BLaER1 treated with 17β-estradiol and CSF1 and Interleukin-3, amounts not matched to agents 10 nM and 100 nM (cell line): ENCODE data around the gene NT5M.

Source experiments
- H3K27ac ChIP-seq, 11 experiments: shearing (Covaris generic); formaldehyde crosslinking; 2 replicates each; pipeline ENCODE4 v1.8.1; 2022
- H3K27me3 ChIP-seq, 11 experiments: shearing (Covaris generic); formaldehyde crosslinking; 2 replicates each; pipeline ENCODE4 v1.8.1; 2022
- H3K36me3 ChIP-seq, 11 experiments: shearing (Covaris generic); formaldehyde crosslinking; 2 replicates each; pipeline ENCODE4 v1.8.1; 2022
- H3K4me1 ChIP-seq, 10 experiments: shearing (Covaris generic); formaldehyde crosslinking; 2 replicates each; pipeline ENCODE4 v1.8.1; 2022
- H3K4me2 ChIP-seq, 11 experiments: shearing (Covaris generic); formaldehyde crosslinking; 2 replicates each; pipeline ENCODE4 v1.8.1; 2022
- H3K4me3 ChIP-seq, 10 experiments: shearing (Covaris generic); formaldehyde crosslinking; 2 replicates each; pipeline ENCODE4 v1.8.1; 2022
- H3K9ac ChIP-seq, 11 experiments: shearing (Covaris generic); formaldehyde crosslinking; 2 replicates each; pipeline ENCODE4 v1.8.1; 2022
- H3K9me3 ChIP-seq, 11 experiments: shearing (Covaris generic); formaldehyde crosslinking; replicated peaks in 1 of 11; 2 replicates each; pipeline ENCODE4 v1.8.1; 2022
- H4K20me1 ChIP-seq, 11 experiments: shearing (Covaris generic); formaldehyde crosslinking; 2 replicates each; pipeline ENCODE4 v1.8.1; 2022
- Cebpa-rat ChIP-seq, 11 experiments: shearing (Covaris generic); IDR thresholded peaks; 2 replicates each; pipeline ENCODE4 v1.8.1; 2022

Gene NT5M

GRCh38 chr17:17372856-17373520 lies 69.8 kb downstream of the NT5M start:
- Histone ChIP-seq H3K9me3 (no peaks in the 10 kb centered on the region), H3K27me3 (no peaks in the 10 kb centered on the region), H3K4me2 (no peak overlapping the region), H3K36me3 (no peaks in the 10 kb centered on the region), H3K4me1 (peaks cover 0 to 6% (median 0%) of the 10 kb centered on the region in 10 experiments; a peak in 2 of 20 replicates), H4K20me1 (no peaks in the 10 kb centered on the region), H3K9ac (no peak overlapping the region), H3K27ac (no peak overlapping the region), H3K4me3 (no peak overlapping the region)
- no peak for TF ChIP-seq Cebpa-rat (IDR thresholded peaks at IDR 0.05)

- no peak for TF ChIP-seq Cebpa-rat (IDR thresholded peaks at IDR 0.05)
- Histone ChIP-seq H3K4me3 (no peak overlapping the region), H3K4me2 (no peak overlapping the region), H3K4me1 (peaks cover 0 to 22% (median 9%) of the 10 kb centered on the region in 10 experiments; a peak in 11 of 20 replicates), H3K9ac (no peak overlapping the region), H4K20me1 (no peaks in the 10 kb centered on the region), H3K36me3 (no peaks in the 10 kb centered on the region), H3K27ac (no peak overlapping the region), H3K9me3 (no peaks in the 10 kb centered on the region), H3K27me3 (no peaks in the 10 kb centered on the region)
Observed at GRCh38 chr17:17375841-17376240, 72.7 kb downstream of the NT5M start.

- Histone ChIP-seq H3K4me1 (peaks cover 0 to 27% (median 11%) of the 10 kb centered on the region in 10 experiments; a peak in 11 of 20 replicates), H3K36me3 (no peaks in the 10 kb centered on the region), H4K20me1 (no peaks in the 10 kb centered on the region), H3K4me2 (no peak overlapping the region), H3K27me3 (no peaks in the 10 kb centered on the region), H3K4me3 (no peak overlapping the region), H3K9me3 (no peaks in the 10 kb centered on the region), H3K27ac (no peak overlapping the region), H3K9ac (no peak overlapping the region)
- TF ChIP-seq Cebpa-rat (IDR thresholded peaks at IDR 0.05), result no peak
Observed at GRCh38 chr17:17376362-17376761, 73.2 kb downstream of the NT5M start.

- H3K27ac ChIP-seq, result no peak overlapping the region
- TF ChIP-seq Cebpa-rat (IDR thresholded peaks at IDR 0.05), result no peak
Observed at GRCh38 chr17:17377071-17377967, 74.1 kb downstream of the NT5M start.

GRCh38 chr17:17379197-17379991 lies 76.2 kb downstream of the NT5M start:
- Histone ChIP-seq H3K9ac (no peak overlapping the region), H3K36me3 (no peaks in the 10 kb centered on the region)

More at GRCh38 chr17:17377071-17377967, 74.1 kb downstream of the NT5M start:
- Histone ChIP-seq H3K27me3 (no peaks in the 10 kb centered on the region), H3K4me3 (no peak overlapping the region), H3K36me3 (no peaks in the 10 kb centered on the region), H3K4me2 (no peak overlapping the region), H3K4me1 (peaks cover 0 to 27% (median 18%) of the 10 kb centered on the region in 10 experiments; a peak in 11 of 20 replicates), H4K20me1 (no peaks in the 10 kb centered on the region), H3K9me3 (no peaks in the 10 kb centered on the region), H3K9ac (no peak overlapping the region)

GRCh38 chr17:17380145-17380925 lies 77.2 kb downstream of the NT5M start:
- Histone ChIP-seq H3K27me3 (no peaks in the 10 kb centered on the region), H3K4me1 (peaks cover 0 to 25% (median 18%) of the 10 kb centered on the region in 10 experiments; a peak in 11 of 20 replicates), H3K4me2 (peak overlapping the region in 5 of 11 experiments; percentile 7 to 20 (median 15); a peak in 4 of 22 replicates)

More at GRCh38 chr17:17379197-17379991, 76.2 kb downstream of the NT5M start:
- H3K4me3 ChIP-seq, result no peak overlapping the region
- no peak for TF ChIP-seq Cebpa-rat (IDR thresholded peaks at IDR 0.05)
- peak overlapping the region in 2 of 11 experiments; percentile 3 to 15; a peak in 2 of 22 replicates for H3K27ac ChIP-seq
- H3K9me3 ChIP-seq, result no peaks in the 10 kb centered on the region
- peak overlapping the region in 5 of 11 experiments; percentile 15 to 36 (median 22); a peak in 5 of 22 replicates for H3K4me2 ChIP-seq
- peaks cover 0 to 25% (median 18%) of the 10 kb centered on the region in 10 experiments; a peak in 11 of 20 replicates for H3K4me1 ChIP-seq
- H3K27me3 ChIP-seq, result no peaks in the 10 kb centered on the region
- H4K20me1 ChIP-seq, result no peaks in the 10 kb centered on the region

GRCh38 chr17:17381446-17382064 lies 78.4 kb downstream of the NT5M start:
- Histone ChIP-seq H3K4me2 (0 out of 22 replicates have a peak overlapping the region, but pooled peaks of 2 of the 11 experiments have one; percentile 13 to 15), H4K20me1 (no peaks in the 10 kb centered on the region; a peak in 1 of 22 replicates), H3K9ac (no peak overlapping the region), H3K27ac (no peak overlapping the region), H3K27me3 (no peaks in the 10 kb centered on the region), H3K4me3 (no peak overlapping the region), H3K9me3 (no peaks in the 10 kb centered on the region), H3K4me1 (peaks cover 0 to 34% (median 25%) of the 10 kb centered on the region in 10 experiments; a peak in 12 of 20 replicates), H3K36me3 (no peaks in the 10 kb centered on the region)
- no peak for TF ChIP-seq Cebpa-rat (IDR thresholded peaks at IDR 0.05)

More at GRCh38 chr17:17380145-17380925, 77.2 kb downstream of the NT5M start:
- Histone ChIP-seq H3K36me3 (no peaks in the 10 kb centered on the region), H4K20me1 (no peaks in the 10 kb centered on the region; a peak in 1 of 22 replicates), H3K9me3 (no peaks in the 10 kb centered on the region), H3K27ac (peak overlapping the region in 1 of 11 experiments; percentile 3; a peak in 1 of 22 replicates), H3K4me3 (no peak overlapping the region), H3K9ac (peak overlapping the region in 1 of 11 experiments; percentile 16; a peak in 1 of 22 replicates)
- no peak for TF ChIP-seq Cebpa-rat (IDR thresholded peaks at IDR 0.05)
